GM12801 (cell line): ENCODE data around the gene GPATCH1.

Experiments used
- CTCF ChIP-seq: IDR thresholded peaks from one replicate; pipeline ENCODE4 v1.5.1; 2011; ENCODE audit warnings: control low read depth; ENCODE audit not compliant: insufficient read length; ENCODE audit errors: extremely low read depth

GPATCH1 gene

GRCh38 chr19:33159893-33160292 lies 78.9 kb downstream of the GPATCH1 start:
- no peak for TF ChIP-seq CTCF

GRCh38 chr19:33161201-33161600 lies 80.2 kb downstream of the GPATCH1 start:
- TF ChIP-seq CTCF = no peak

GRCh38 chr19:33163481-33163880 lies 82.5 kb downstream of the GPATCH1 start:
- no peak for TF ChIP-seq CTCF

- no peak for TF ChIP-seq CTCF
Observed at GRCh38 chr19:33167438-33167837, 86.5 kb downstream of the GPATCH1 start.

GRCh38 chr19:33168528-33168927 lies 87.5 kb downstream of the GPATCH1 start:
- no peak for TF ChIP-seq CTCF

- no peak for TF ChIP-seq CTCF
Observed at GRCh38 chr19:33171222-33171795, 90.3 kb downstream of the GPATCH1 start.

- TF ChIP-seq CTCF = no peak
Observed at GRCh38 chr19:33171916-33172359, 91.0 kb downstream of the GPATCH1 start.

- no peak for TF ChIP-seq CTCF
Observed at GRCh38 chr19:33174186-33174585, 93.2 kb downstream of the GPATCH1 start.
